HCT116 (cell line): ENCODE results near the gene CTXN3. TPM values are rescaled to one million over a fixed set of nuclear protein-coding genes. Genes with fewer than 3 reads are reported as not detected.

Experiments used
- ATAC-seq: fragments of 200-7000 bp; cut with Tn5 transposase; 2 replicates; pipeline ENCODE4 v1.9.1; 2020; ENCODE audit warnings: mild to moderate bottlenecking, moderate library complexity
- BruUV-seq: library from RNA; stranded (reverse); fragments of 400-500 nt; replicated peaks from 2 replicates; lab custom pipeline; 2021; lab: Mats Ljungman, UMichigan
- CTCF ChIA-PET: fragments of 300-600 bp; sonication (Branson Sonifier 250); formaldehyde crosslinking; loops from one replicate; lab custom pipeline; 2021; ENCODE audit warnings: antibody characterized with exemption; lab: Charles Lee
- POLR2A ChIA-PET: fragments of 300-600, 350-600 bp; sonication (Branson Sonifier 250); formaldehyde crosslinking; loops from one replicate; lab custom pipeline; 2021; ENCODE audit warnings: antibody characterized with exemption; lab: Charles Lee
- RAD21 ChIA-PET, 2 experiments: fragments of 300-600 bp; sonication (Branson Sonifier 250); formaldehyde crosslinking; loops; one replicate each; lab custom pipeline; 2023; ENCODE audit warnings: low total read pairs in 2 of 2; ENCODE audit not compliant: uncharacterized antibody in 2 of 2, unreplicated experiment in 2 of 2, low non-redundant PET in 1 of 2; lab: Charles Lee
- DNase-seq: peaks from one replicate; pipeline ENCODE4 v3.0.0-alpha.2; 2010; ENCODE audit warnings: low read depth, low spot score
- H2AFZ ChIP-seq: fragments of 200-600 bp; shearing (Covaris generic), sonication (generic); 2 replicates; pipeline ENCODE4 v1.6.1; 2017; ENCODE audit warnings: low read depth, mixed run types, mixed read lengths, antibody characterized with exemption, low read length; ENCODE audit not compliant: poor library complexity, severe bottlenecking
- H3K27ac ChIP-seq: 2 replicates; pipeline ENCODE4 v1.5.1; 2012; ENCODE audit warnings: low read depth, low read length
- H3K27me3 ChIP-seq: fragments of 200-600 bp; sonication (generic); 2 replicates; pipeline ENCODE4 v1.6.1; 2016; ENCODE audit warnings: mixed run types, low read length, mixed read lengths; ENCODE audit not compliant: insufficient read depth
- H3K36me3 ChIP-seq, 2 experiments: fragments of 200-500 bp in 1 of 2; fragments of 200-600 bp in 1 of 2; sonication (Bioruptor generic) in 1 of 2; sonication (generic) in 1 of 2; 2 replicates each; pipeline versions ENCODE4 v1.5.1 to v1.6.1; 2014 to 2016; ENCODE audit warnings: low read length in 2 of 2, inconsistent platforms in 1 of 2, mixed read lengths in 1 of 2, mixed run types in 1 of 2; ENCODE audit not compliant: insufficient read depth in 2 of 2, control insufficient read depth in 1 of 2
- H3K4me1 ChIP-seq, 2 experiments: fragments of 200-600 bp in 1 of 2; sonication (generic) in 1 of 2; 2 replicates each; pipeline versions ENCODE4 v1.5.1 to v1.6.1; 2012 to 2017; ENCODE audit warnings: low read length in 2 of 2, inconsistent platforms in 1 of 2, mild to moderate bottlenecking in 1 of 2, mixed read lengths in 1 of 2, mixed run types in 1 of 2, moderate library complexity in 1 of 2; ENCODE audit not compliant: insufficient read depth in 2 of 2, control insufficient read depth in 1 of 2
- H3K4me2 ChIP-seq: fragments of 200-600 bp; sonication (generic); 2 replicates; pipeline ENCODE4 v1.6.1; 2017; ENCODE audit warnings: mixed run types, low read length, mixed read lengths
- H3K4me3 ChIP-seq, 2 experiments: fragments of 200-600 bp in 1 of 2; sonication (generic) in 1 of 2; replicated peaks in 1 of 2; 2 replicates each; pipeline ENCODE4 v1.5.1; 2011 to 2016; ENCODE audit warnings: low read length in 2 of 2, control low read depth in 1 of 2, low read depth in 1 of 2, mild to moderate bottlenecking in 1 of 2, mixed read lengths in 1 of 2, mixed run types in 1 of 2
- H3K79me2 ChIP-seq: fragments of 200-600 bp; sonication (generic); 2 replicates; pipeline ENCODE4 v1.6.1; 2017; ENCODE audit warnings: mild to moderate bottlenecking, mixed run types, low read length, moderate library complexity, mixed read lengths; ENCODE audit not compliant: insufficient read depth
- H3K9ac ChIP-seq: fragments of 200-600 bp; sonication (generic); 2 replicates; pipeline ENCODE4 v1.6.1; 2016; ENCODE audit warnings: low read length, mixed read lengths
- H3K9me2 ChIP-seq: fragments of 200-600 bp; sonication (generic), shearing (Covaris generic); 2 replicates; pipeline ENCODE4 v1.6.1; 2017; ENCODE audit warnings: mixed run types, mild to moderate bottlenecking, moderate library complexity; ENCODE audit not compliant: insufficient read depth
- H3K9me3 ChIP-seq, 2 experiments: fragments of 200-500 bp in 1 of 2; fragments of 200-600 bp in 1 of 2; sonication (Bioruptor generic) in 1 of 2; sonication (generic) in 1 of 2; 2 replicates each; pipeline ENCODE4 v1.6.1; 2014 to 2017; ENCODE audit warnings: low read length in 2 of 2, mixed read lengths in 2 of 2, inconsistent platforms in 1 of 2, low read depth in 1 of 2, mild to moderate bottlenecking in 1 of 2, mixed run types in 1 of 2, moderate library complexity in 1 of 2; ENCODE audit not compliant: control insufficient read depth in 1 of 2, insufficient read depth in 1 of 2
- H4K20me1 ChIP-seq: fragments of 200-600 bp; sonication (generic), shearing (Covaris generic); 2 replicates; pipeline ENCODE4 v1.6.1; 2017; ENCODE audit warnings: mixed run types, mild to moderate bottlenecking, moderate library complexity; ENCODE audit not compliant: insufficient read depth
- ATF3 ChIP-seq: IDR thresholded peaks from 2 replicates; pipeline ENCODE4 v1.6.1; 2012
- CBX3 ChIP-seq: IDR thresholded peaks from 2 replicates; pipeline ENCODE4 v1.6.1; 2012; ENCODE audit warnings: low read depth
- ELF1 ChIP-seq: IDR thresholded peaks from 2 replicates; pipeline ENCODE4 v1.6.1; 2012; ENCODE audit warnings: low read depth, borderline replicate concordance
- EZH2phosphoT487 ChIP-seq: fragments of 200-600 bp; IDR thresholded peaks from 2 replicates; pipeline ENCODE4 v1.6.1; 2018; ENCODE audit warnings: antibody characterized with exemption, borderline replicate concordance
- JUND ChIP-seq: IDR thresholded peaks from 2 replicates; pipeline ENCODE4 v1.6.1; 2012
- POLR2A ChIP-seq: IDR thresholded peaks from 2 replicates; pipeline ENCODE4 v1.7.0; 2011; ENCODE audit warnings: borderline replicate concordance; ENCODE audit not compliant: insufficient read depth, insufficient read length; ENCODE audit errors: extremely low read depth
- POLR2AphosphoS5 ChIP-seq: IDR thresholded peaks from 2 replicates; pipeline ENCODE4 v1.6.1; 2011; ENCODE audit warnings: mild to moderate bottlenecking, low read depth, low read length, moderate library complexity
- SP1 ChIP-seq: IDR thresholded peaks from 2 replicates; pipeline ENCODE4 v1.6.1; 2012; ENCODE audit warnings: low read depth
- SRF ChIP-seq: IDR thresholded peaks from 2 replicates; pipeline ENCODE4 v1.6.1; 2012; ENCODE audit warnings: low read depth
- TCF7L2 ChIP-seq: IDR thresholded peaks from 2 replicates; pipeline ENCODE4 v1.7.0; 2011; ENCODE audit warnings: borderline replicate concordance, inconsistent platforms; ENCODE audit not compliant: insufficient read depth, insufficient read length; ENCODE audit errors: extremely low read depth
- YY1 ChIP-seq: IDR thresholded peaks from 2 replicates; pipeline ENCODE4 v1.6.1; 2011; ENCODE audit warnings: low read length, low read depth, moderate library complexity, mild to moderate bottlenecking; ENCODE audit not compliant: insufficient replicate concordance; ENCODE audit errors: extremely low read depth
- ZBTB33 ChIP-seq: IDR thresholded peaks from 2 replicates; pipeline ENCODE4 v1.6.1; 2011; ENCODE audit warnings: mild to moderate bottlenecking, low read length, moderate library complexity; ENCODE audit not compliant: insufficient replicate concordance; ENCODE audit errors: extremely low read depth
- intact Hi-C: fragments of 100-400 bp; cut with micrococcal nuclease; formaldehyde crosslinking; loops from 2 replicates; pipeline ENCODE4 v1.10.0; 2022
- total RNA-seq: library from RNA; stranded (reverse); gene quantifications from one replicate; pipeline ENCODE4 v1.2.1, GENCODE V29; 2021; ENCODE audit not compliant: unreplicated experiment

The CTXN3 gene
- total RNA-seq, 1 experiment from 2014 or later, result not detected

- ChIA-PET RAD21 (no interaction called here), CTCF (no interaction called here), POLR2A (no interaction called here)
- no peak for DNase-seq
- no peak overlapping the region for H3K4me2 ChIP-seq
- H3K9me2 ChIP-seq, result no peaks in the 10 kb centered on the region
- H3K4me3 ChIP-seq, result no peak overlapping the region
- H3K36me3 ChIP-seq, result no peaks in the 10 kb centered on the region
- ATAC-seq, result no peak
- H2AFZ ChIP-seq, result no peak overlapping the region
- H3K27me3 ChIP-seq, result no peaks in the 10 kb centered on the region
- H3K9ac ChIP-seq, result no peak overlapping the region
- TF ChIP-seq SRF (no peak), ZBTB33 (no peak), POLR2A (no peak), CBX3 (no peak), POLR2AphosphoS5 (no peak), EZH2phosphoT487 (no peak), YY1 (no peak), TCF7L2 (no peak), ELF1 (no peak), SP1 (no peak), ATF3 (no peak), JUND (no peak)
- intact Hi-C loops, result no loop called here
- H3K27ac ChIP-seq, result no peak overlapping the region
- H3K4me1 ChIP-seq, result 0 out of 4 replicates have a peak, but pooled peaks cover 0 to 5% of the 10 kb centered on the region in 2 experiments
- no peaks in the 10 kb centered on the region for H4K20me1 ChIP-seq
- H3K9me3 ChIP-seq, result no peaks in the 10 kb centered on the region
- BruUV-seq, result no TSS peak
- no peaks in the 10 kb centered on the region for H3K79me2 ChIP-seq
These were observed 15.2 kb downstream of the CTXN3 start for GRCh38 chr5:127664093-127664492.
